Parathyroid adenoma (tissue), 2 donors: ENCODE data around the gene ZMYM3.

Source experiments
- H2AFZ ChIP-seq: fragments of 300-600 bp; sonication (generic); one replicate; pipeline ENCODE4 v1.7.0; 2017; ENCODE audit warnings: antibody characterized with exemption, mild to moderate bottlenecking
- H3K27ac ChIP-seq: fragments of 300-600 bp; sonication (generic); one replicate; pipeline ENCODE4 v1.7.0; 2017
- H3K27me3 ChIP-seq: fragments of 300-600 bp; sonication (generic); one replicate; pipeline ENCODE4 v1.7.0; 2017; ENCODE audit warnings: low read length; ENCODE audit not compliant: control insufficient read depth, insufficient read depth
- H3K36me3 ChIP-seq: fragments of 300-600 bp; sonication (generic); one replicate; pipeline ENCODE4 v1.7.0; 2017; ENCODE audit warnings: low read length; ENCODE audit not compliant: control insufficient read depth, insufficient read depth
- H3K4me1 ChIP-seq: fragments of 300-600 bp; sonication (generic); one replicate; pipeline ENCODE4 v1.7.0; 2017; ENCODE audit warnings: control low read depth
- H3K4me2 ChIP-seq: fragments of 300-600 bp; sonication (generic); one replicate; pipeline ENCODE4 v1.7.0; 2017; ENCODE audit warnings: low read length
- H3K4me3 ChIP-seq: fragments of 300-600 bp; sonication (generic); one replicate; pipeline ENCODE4 v1.7.0; 2017; ENCODE audit warnings: low read depth, low read length
- H3K79me2 ChIP-seq: fragments of 300-600 bp; sonication (generic); one replicate; pipeline ENCODE4 v1.7.0; 2017; ENCODE audit warnings: control low read depth
- H3K9ac ChIP-seq: fragments of 300-600 bp; sonication (generic); one replicate; pipeline ENCODE4 v1.7.0; 2017; ENCODE audit warnings: mild to moderate bottlenecking
- H3K9me3 ChIP-seq: fragments of 300-600 bp; sonication (generic); one replicate; pipeline ENCODE4 v1.7.0; 2017; ENCODE audit warnings: low read length; ENCODE audit not compliant: control insufficient read depth
- TF ChIP-seq, protein P1 (sequence below): fragments of 300-600 bp; sonication (generic); IDR thresholded peaks from one replicate; pipeline ENCODE4 v1.7.0; 2017; ENCODE audit warnings: antibody characterized with exemption, mild to moderate bottlenecking
- donor health status: primary hyperparathyroidism.

ZMYM3 gene

DNA sequence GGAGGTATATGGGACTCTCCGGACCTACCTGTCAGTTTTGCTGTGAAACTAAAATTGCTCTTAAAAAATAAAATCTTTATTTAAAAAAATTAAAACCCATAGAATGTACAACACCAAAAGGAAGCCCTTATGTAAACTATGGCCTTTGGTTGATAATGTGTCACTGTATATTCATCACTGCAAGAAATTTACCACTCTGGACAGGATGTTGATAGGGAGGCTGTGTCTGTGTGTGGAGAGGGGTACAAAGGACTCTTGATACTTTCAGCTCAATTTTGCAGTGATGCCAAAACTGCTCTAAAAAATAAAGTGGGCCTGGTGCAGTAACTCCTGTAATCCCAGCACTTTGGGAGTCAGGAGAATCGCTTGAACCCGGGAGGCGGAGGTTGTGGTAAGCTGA, 2.9 kb upstream of the ZMYM3 start:
- no peak overlapping the region for H3K4me3 ChIP-seq
- H3K79me2 ChIP-seq, result no peaks in the 10 kb centered on the region
- no peak overlapping the region for H3K27ac ChIP-seq
- peaks cover 4% of the 10 kb centered on the region for H3K4me1 ChIP-seq
- no peak overlapping the region for H3K4me2 ChIP-seq
- H3K9me3 ChIP-seq, result no peaks in the 10 kb centered on the region
- H3K36me3 ChIP-seq, result no peaks in the 10 kb centered on the region
- H3K9ac ChIP-seq, result no peak overlapping the region
- TF ChIP-seq, protein P1, sequence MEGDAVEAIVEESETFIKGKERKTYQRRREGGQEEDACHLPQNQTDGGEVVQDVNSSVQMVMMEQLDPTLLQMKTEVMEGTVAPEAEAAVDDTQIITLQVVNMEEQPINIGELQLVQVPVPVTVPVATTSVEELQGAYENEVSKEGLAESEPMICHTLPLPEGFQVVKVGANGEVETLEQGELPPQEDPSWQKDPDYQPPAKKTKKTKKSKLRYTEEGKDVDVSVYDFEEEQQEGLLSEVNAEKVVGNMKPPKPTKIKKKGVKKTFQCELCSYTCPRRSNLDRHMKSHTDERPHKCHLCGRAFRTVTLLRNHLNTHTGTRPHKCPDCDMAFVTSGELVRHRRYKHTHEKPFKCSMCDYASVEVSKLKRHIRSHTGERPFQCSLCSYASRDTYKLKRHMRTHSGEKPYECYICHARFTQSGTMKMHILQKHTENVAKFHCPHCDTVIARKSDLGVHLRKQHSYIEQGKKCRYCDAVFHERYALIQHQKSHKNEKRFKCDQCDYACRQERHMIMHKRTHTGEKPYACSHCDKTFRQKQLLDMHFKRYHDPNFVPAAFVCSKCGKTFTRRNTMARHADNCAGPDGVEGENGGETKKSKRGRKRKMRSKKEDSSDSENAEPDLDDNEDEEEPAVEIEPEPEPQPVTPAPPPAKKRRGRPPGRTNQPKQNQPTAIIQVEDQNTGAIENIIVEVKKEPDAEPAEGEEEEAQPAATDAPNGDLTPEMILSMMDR, result no peak
- no peaks in the 10 kb centered on the region for H3K27me3 ChIP-seq
- no peak overlapping the region for H2AFZ ChIP-seq

DNA sequence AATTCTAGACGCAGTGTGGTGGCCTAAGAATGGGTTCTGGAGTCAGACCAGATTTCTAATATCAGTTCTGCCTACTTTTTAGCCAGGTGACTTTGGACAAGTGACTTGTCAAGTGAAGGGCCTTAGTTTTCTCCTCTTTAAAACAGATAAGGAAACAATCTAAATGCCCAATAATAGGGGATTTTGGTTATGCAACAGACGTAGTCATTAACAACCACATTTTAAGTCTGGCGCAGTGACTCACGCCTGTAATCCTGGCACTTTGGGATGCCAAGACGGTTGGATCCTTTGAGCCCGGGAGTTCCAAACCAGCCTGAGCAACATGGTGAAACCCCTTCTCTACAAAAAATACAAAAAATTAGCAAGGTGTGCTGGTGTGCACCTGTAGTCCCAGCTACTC, 2.1 kb upstream of the ZMYM3 start:
- Histone ChIP-seq H3K9ac (no peak overlapping the region), H3K4me2 (no peak overlapping the region), H3K79me2 (no peaks in the 10 kb centered on the region), H2AFZ (peak overlapping the region; percentile 86), H3K9me3 (no peaks in the 10 kb centered on the region), H3K36me3 (no peaks in the 10 kb centered on the region), H3K4me1 (peaks cover 4% of the 10 kb centered on the region), H3K27me3 (no peaks in the 10 kb centered on the region), H3K4me3 (no peak overlapping the region), H3K27ac (no peak overlapping the region)
- TF ChIP-seq, protein P1, result no peak

DNA sequence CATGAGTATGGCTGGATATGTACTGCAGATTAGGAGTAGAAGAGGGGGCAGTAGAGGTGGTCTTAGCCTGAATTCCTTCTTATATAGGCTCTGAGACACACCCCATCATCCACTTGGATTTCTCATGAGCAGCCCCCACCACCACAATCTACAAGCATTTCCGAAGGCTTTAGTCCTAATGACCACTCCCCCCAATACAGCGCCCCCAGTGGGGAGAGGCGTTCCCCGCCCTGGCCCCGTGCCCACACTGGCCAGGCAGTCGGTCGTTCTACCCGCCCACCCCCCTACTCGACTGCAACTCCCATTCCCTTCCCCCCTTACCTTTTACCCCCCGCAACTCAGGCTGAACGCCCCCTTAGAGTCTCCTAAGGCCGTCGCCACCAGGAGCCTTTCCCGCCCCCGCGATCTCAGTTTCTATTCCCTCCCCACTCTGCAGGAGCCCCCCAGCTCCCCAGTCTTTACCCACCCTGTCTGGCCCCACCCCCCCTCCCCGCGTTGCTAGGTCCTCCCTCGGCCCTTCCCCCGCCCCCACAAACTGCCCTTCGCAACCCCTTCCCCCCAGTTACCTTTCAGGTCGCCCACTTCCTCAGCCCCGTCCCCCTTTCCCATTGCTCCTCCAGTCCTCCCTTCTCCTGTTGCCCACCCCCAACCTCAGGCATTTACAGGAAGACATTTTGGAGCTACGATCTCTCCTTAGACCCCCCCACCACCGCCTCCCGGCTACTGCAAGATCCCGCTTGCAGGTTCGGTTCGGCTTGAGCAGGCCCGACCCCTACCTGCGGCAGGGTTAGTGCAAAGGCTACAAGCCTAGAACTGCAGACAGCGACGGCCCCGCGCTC, 468 bp downstream of the ZMYM3 start:
- Histone ChIP-seq H3K27ac (peak overlapping the region; percentile 85), H3K36me3 (no peaks in the 10 kb centered on the region), H2AFZ (peak overlapping the region; percentile 86), H3K27me3 (no peaks in the 10 kb centered on the region), H3K4me2 (peak overlapping the region; percentile 73), H3K4me3 (peak overlapping the region; percentile 75), H3K4me1 (peaks cover 4% of the 10 kb centered on the region), H3K79me2 (no peaks in the 10 kb centered on the region), H3K9ac (no peak overlapping the region), H3K9me3 (no peaks in the 10 kb centered on the region)
- TF ChIP-seq, protein P1, result peak; percentile 34

DNA sequence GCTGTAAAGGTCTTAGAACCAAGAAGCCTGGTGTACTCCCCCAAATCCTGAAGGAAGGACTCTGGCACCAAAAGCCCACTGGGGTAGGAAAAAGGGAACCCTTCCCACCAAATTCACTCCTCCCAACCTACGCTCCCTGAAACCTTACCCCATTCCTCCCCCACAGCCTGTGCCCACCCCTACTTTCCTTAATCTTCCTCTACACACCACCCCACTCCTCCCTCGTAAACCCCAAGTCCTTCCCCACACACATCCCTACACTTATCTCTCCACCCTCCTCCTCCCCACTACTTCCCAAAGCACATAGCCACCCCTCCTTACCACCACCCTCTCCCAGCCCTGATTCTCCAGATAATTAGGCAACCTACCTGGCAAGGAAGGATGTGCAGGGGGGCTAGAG, 1.7 kb downstream of the ZMYM3 start:
- H3K9ac ChIP-seq, result no peak overlapping the region
- no peak overlapping the region for H2AFZ ChIP-seq
- H3K9me3 ChIP-seq, result no peaks in the 10 kb centered on the region
- H3K27ac ChIP-seq, result no peak overlapping the region
- H3K4me2 ChIP-seq, result no peak overlapping the region
- H3K27me3 ChIP-seq, result no peaks in the 10 kb centered on the region
- no peak overlapping the region for H3K4me3 ChIP-seq
- no peaks in the 10 kb centered on the region for H3K36me3 ChIP-seq
- TF ChIP-seq, protein P1, result no peak
- peaks cover 4% of the 10 kb centered on the region for H3K4me1 ChIP-seq
- H3K79me2 ChIP-seq, result no peaks in the 10 kb centered on the region
